ENCODE results near the gene ZFX. TPM values are rescaled to one million over a fixed set of nuclear protein-coding genes. Genes with fewer than 3 reads are reported as not detected.

Gene ZFX
- total RNA-seq, 1 donor, result 69.3 TPM

GRCh38 chrX:24204331-24204730, 54.8 kb downstream of the ZFX start:
- no peak overlapping the region for H3K4me3 ChIP-seq (ENCODE audit: low read depth, low read length)
- DNase-seq (ENCODE audit: low read depth), result peak; percentile 40
- TF ChIP-seq, protein P1, sequence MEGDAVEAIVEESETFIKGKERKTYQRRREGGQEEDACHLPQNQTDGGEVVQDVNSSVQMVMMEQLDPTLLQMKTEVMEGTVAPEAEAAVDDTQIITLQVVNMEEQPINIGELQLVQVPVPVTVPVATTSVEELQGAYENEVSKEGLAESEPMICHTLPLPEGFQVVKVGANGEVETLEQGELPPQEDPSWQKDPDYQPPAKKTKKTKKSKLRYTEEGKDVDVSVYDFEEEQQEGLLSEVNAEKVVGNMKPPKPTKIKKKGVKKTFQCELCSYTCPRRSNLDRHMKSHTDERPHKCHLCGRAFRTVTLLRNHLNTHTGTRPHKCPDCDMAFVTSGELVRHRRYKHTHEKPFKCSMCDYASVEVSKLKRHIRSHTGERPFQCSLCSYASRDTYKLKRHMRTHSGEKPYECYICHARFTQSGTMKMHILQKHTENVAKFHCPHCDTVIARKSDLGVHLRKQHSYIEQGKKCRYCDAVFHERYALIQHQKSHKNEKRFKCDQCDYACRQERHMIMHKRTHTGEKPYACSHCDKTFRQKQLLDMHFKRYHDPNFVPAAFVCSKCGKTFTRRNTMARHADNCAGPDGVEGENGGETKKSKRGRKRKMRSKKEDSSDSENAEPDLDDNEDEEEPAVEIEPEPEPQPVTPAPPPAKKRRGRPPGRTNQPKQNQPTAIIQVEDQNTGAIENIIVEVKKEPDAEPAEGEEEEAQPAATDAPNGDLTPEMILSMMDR (IDR thresholded peaks at IDR 0.05; ENCODE audit: insufficient read depth, low read length), result no peak

- DNase-seq (ENCODE audit: low read depth), result no peak
- H3K4me3 ChIP-seq (ENCODE audit: low read depth, low read length), result no peak overlapping the region
Observed at GRCh38 chrX:24204958-24205357, 55.4 kb downstream of the ZFX start.

GRCh38 chrX:24207826-24208225, 58.3 kb downstream of the ZFX start:
- TF ChIP-seq, protein P1 (IDR thresholded peaks at IDR 0.05; ENCODE audit: insufficient read depth, low read length), result no peak
- no peak overlapping the region for H3K4me3 ChIP-seq (ENCODE audit: low read depth, low read length)
- peak; percentile 46 for DNase-seq (ENCODE audit: low read depth)

More at GRCh38 chrX:24204958-24205357, 55.4 kb downstream of the ZFX start:
- TF ChIP-seq, protein P1 (IDR thresholded peaks at IDR 0.05; ENCODE audit: insufficient read depth, low read length), result no peak

DNA sequence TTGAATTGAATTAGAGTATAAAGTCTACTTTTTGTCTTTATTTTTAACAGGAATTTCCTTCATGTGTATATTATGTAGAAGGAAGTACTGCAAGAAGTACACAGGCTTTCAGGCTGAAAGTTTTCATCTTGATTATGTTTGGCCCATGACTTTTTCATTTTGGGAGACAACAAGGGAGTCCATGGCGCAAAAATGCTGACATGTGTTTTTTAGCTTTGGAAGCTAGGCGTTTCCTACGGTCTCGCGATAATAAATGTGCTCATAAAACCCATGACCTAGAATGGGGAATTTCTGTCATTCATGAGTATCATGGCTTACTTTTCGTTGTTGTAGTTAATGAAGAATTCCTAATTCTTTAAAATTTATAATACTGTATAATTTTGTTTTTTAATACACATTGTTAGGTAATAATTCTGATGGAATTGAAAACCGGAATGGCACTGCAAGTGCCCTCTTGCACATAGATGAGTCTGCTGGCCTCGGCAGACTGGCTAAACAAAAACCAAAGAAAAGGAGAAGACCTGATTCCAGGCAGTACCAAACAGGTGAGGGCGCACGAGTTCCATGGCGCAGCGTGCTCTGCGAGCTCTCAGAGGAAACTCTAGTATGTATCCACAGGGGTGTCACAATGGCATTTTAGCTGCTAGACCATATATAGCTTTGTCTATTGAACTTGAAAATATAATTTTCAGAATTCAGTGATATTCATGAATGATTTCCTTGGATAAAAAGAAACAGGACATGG, 59.1 kb downstream of the ZFX start:
- no peak overlapping the region for H3K4me3 ChIP-seq (ENCODE audit: low read depth, low read length)
- TF ChIP-seq, protein P1 (IDR thresholded peaks at IDR 0.05; ENCODE audit: insufficient read depth, low read length), result no peak
- DNase-seq (ENCODE audit: low read depth), result no peak

DNA sequence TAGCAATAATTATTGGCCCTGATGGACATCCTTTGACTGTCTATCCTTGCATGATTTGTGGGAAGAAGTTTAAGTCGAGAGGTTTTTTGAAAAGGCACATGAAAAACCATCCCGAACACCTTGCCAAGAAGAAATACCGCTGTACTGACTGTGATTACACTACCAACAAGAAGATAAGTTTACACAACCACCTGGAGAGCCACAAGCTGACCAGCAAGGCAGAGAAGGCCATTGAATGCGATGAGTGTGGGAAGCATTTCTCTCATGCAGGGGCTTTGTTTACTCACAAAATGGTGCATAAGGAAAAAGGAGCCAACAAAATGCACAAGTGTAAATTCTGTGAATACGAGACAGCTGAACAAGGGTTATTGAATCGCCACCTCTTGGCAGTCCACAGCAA, 60.7 kb downstream of the ZFX start:
- TF ChIP-seq, protein P1 (IDR thresholded peaks at IDR 0.05; ENCODE audit: insufficient read depth, low read length), result no peak
- DNase-seq (ENCODE audit: low read depth), result no peak
- no peak overlapping the region for H3K4me3 ChIP-seq (ENCODE audit: low read depth, low read length)

DNA sequence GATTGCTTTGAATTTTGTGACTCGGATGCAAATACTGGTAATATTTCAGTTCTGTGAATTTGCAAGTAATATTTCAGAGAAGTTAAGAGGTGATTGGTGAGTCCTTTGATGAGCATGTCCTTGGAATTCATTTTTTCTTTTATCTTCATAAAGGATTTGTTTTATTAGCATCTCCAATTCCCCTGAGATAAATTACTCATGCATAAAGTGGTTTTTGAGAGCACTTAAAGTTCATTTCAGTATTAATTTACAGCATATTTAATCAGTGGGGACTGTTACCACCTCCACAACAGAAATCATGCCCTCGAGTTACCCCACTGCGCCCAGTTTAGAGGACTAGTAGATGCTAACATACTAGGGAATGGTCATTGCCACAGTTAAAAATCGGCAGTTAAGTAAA, 65.0 kb downstream of the ZFX start:
- no peak overlapping the region for H3K4me3 ChIP-seq (ENCODE audit: low read depth, low read length)
- DNase-seq (ENCODE audit: low read depth), result no peak
- TF ChIP-seq, protein P1 (IDR thresholded peaks at IDR 0.05; ENCODE audit: insufficient read depth, low read length), result no peak

- peak; percentile 32 for DNase-seq (ENCODE audit: low read depth)
- H3K4me3 ChIP-seq (ENCODE audit: low read depth, low read length), result no peak overlapping the region
- TF ChIP-seq, protein P1 (IDR thresholded peaks at IDR 0.05; ENCODE audit: insufficient read depth, low read length), result no peak
Observed at GRCh38 chrX:24215272-24215671, 65.7 kb downstream of the ZFX start.

Measured in fibroblast of the aortic adventitia (primary cell).